Lung (tissue), 13 donors: ENCODE measurements around the gene LDHA. TPM values are rescaled to one million over a fixed set of nuclear protein-coding genes. Genes with fewer than 3 reads are reported as not detected.

ENCODE experiments used
- ATAC-seq: fragments of 200-7000 bp; cut with Tn5 transposase; one replicate; pipeline ENCODE4 v1.9.1; 2020; ENCODE audit warnings: moderate number of reproducible peaks; ENCODE audit not compliant: insufficient read depth, low FRiP score
- DNase-seq, 3 donors: peaks; one replicate each; pipeline ENCODE4 v3.0.0-alpha.2; 2013 to 2017
- H3K27ac ChIP-seq, 2 donors: one replicate each; pipeline ENCODE4 v1.5.1; 2013; ENCODE audit warnings: mild to moderate bottlenecking in 2 of 2, moderate library complexity in 2 of 2, control low read depth in 1 of 2, inconsistent platforms in 1 of 2, low read depth in 1 of 2, low read length in 1 of 2
- H3K27me3 ChIP-seq, 3 donors: one replicate each; pipeline ENCODE4 v1.5.1; 2013; ENCODE audit warnings: low read length in 2 of 3; ENCODE audit not compliant: control insufficient read depth in 3 of 3, insufficient read depth in 3 of 3
- H3K36me3 ChIP-seq, 4 donors: one replicate each; pipeline ENCODE4 v1.5.1; 2013; ENCODE audit warnings: low read length in 4 of 4, mild to moderate bottlenecking in 1 of 4, moderate library complexity in 1 of 4; ENCODE audit not compliant: control insufficient read depth in 4 of 4, insufficient read depth in 4 of 4
- H3K4me1 ChIP-seq, 5 donors: one replicate each; pipeline ENCODE4 v1.5.1; 2013; ENCODE audit warnings: low read length in 5 of 5, mild to moderate bottlenecking in 2 of 5, moderate library complexity in 1 of 5; ENCODE audit not compliant: control insufficient read depth in 5 of 5, insufficient read depth in 5 of 5
- H3K4me3 ChIP-seq: one replicate; pipeline ENCODE4 v1.5.1; 2013; ENCODE audit warnings: mild to moderate bottlenecking, control low read depth, moderate library complexity
- H3K9ac ChIP-seq, 2 donors: one replicate each; pipeline ENCODE4 v1.5.1; 2013; ENCODE audit warnings: low read length in 2 of 2, control low read depth in 1 of 2; ENCODE audit not compliant: insufficient read depth in 1 of 2
- H3K9me3 ChIP-seq, 4 donors: one replicate each; pipeline ENCODE4 v1.5.1; 2013; ENCODE audit warnings: low read length in 3 of 4, mild to moderate bottlenecking in 1 of 4, moderate library complexity in 1 of 4; ENCODE audit not compliant: control insufficient read depth in 4 of 4, insufficient read depth in 3 of 4
- CTCF ChIP-seq: IDR thresholded peaks from 2 replicates; pipeline ENCODE4 v1.5.1; 2012; ENCODE audit warnings: mild to moderate bottlenecking; ENCODE audit errors: control extremely low read depth, extremely low read depth
- WGBS, 2 donors: extraction: QIAGEN DNeasy Blood & Tissue Kit; methylation state at CpG; one replicate each; pipeline ENCODE4 v1.1.7; 2013; 5-methylcytosine and 5-hydroxymethylcytosine counted together
- polyA plus RNA-seq, 2 donors: library from polyadenylated mRNA; stranded (reverse); fragments of 200-250 nt; gene quantifications; one replicate each; pipeline ENCODE4 v1.2.1, GENCODE V29; 2013
- small RNA-seq: library from RNA; depleted of rRNA; stranded (forward); fragments of <200 nt; gene quantifications from one replicate; pipeline ENCODE3, GENCODE V24; 2014; ENCODE audit warnings: low replicate concordance
- total RNA-seq, 2 donors: library from RNA; depleted of rRNA in 1 of 2; stranded (reverse); fragments of >200 nt in 1 of 2; gene quantifications; one replicate each; pipeline ENCODE4 v1.2.1, GENCODE V29; 2014 to 2021
- donor health status: control.
- donor health status: control.
- donor health status: Bipolar disorder and iron deficiency.
- donor health status: healthy.
- donor health status: DM: yes; HTN: yes; CAD: no.

LDHA gene
- total and polyA plus RNA-seq, 4 donors = 238 to 596 (median 330) TPM

- Histone ChIP-seq H3K4me1 (no peaks in the 10 kb centered on the region), H3K27ac (no peak overlapping the region), H3K27me3 (peaks cover 0 to 4% (median 0%) of the 10 kb centered on the region in 3 donors), H3K4me3 (no peak overlapping the region), H3K9me3 (peaks cover 0 to 2% (median 0%) of the 10 kb centered on the region in 4 donors), H3K36me3 (no peaks in the 10 kb centered on the region), H3K9ac (no peak overlapping the region)
- no peak for DNase-seq
- WGBS, 2 donors = 68 to 78% methylated on average over 3 of the region's 3 CpGs
- no peak for TF ChIP-seq CTCF
- no peak for ATAC-seq
Measured at GRCh38 chr11:18457450-18457849, 63.1 kb downstream of the LDHA start.

Small RNA genes within 50 kb of the gene (small RNA-seq; reads per million reads assigned to genes)
- gene MIR3159 = 0.06 reads per million

Other genes with a start within 250 kb of the LDHA start
- not detected for gene MRGPRX4, start 221.7 kb upstream of the LDHA start, total RNA-seq
- gene MRGPRX4, start 221.7 kb upstream of the LDHA start, polyA plus RNA-seq = not detected
- 1 to 10 TPM in 1 of 2 donors, not detected in 1; 3.8 TPM for gene SAA4, start 157.8 kb upstream of the LDHA start, total RNA-seq
- gene SAA4, start 157.8 kb upstream of the LDHA start, polyA plus RNA-seq = 1 to 10 TPM in 1 of 2 donors, under 1 TPM in 1; 0.39 to 6.4 TPM
- gene SAA2, start 145.9 kb upstream of the LDHA start, total RNA-seq = 100 to 1,000 TPM in 1 of 2 donors, 10 to 100 TPM in 1; 56.7 to 105 TPM
- 1,000 to 10,000 TPM in 1 of 2 donors, 10 to 100 TPM in 1; 18.6 to 1,381 TPM for gene SAA2, start 145.9 kb upstream of the LDHA start, polyA plus RNA-seq
- gene SAA1, start 128.3 kb upstream of the LDHA start, total RNA-seq = 100 to 1,000 TPM in 1 of 2 donors, 10 to 100 TPM in 1; 44.4 to 260 TPM
- 1,000 to 10,000 TPM in 1 of 2 donors, 100 to 1,000 TPM in 1; 148 to 2,589 TPM for gene SAA1, start 128.3 kb upstream of the LDHA start, polyA plus RNA-seq
- 10 to 100 TPM; 23.9 to 36.2 TPM for gene HPS5, start 72.4 kb upstream of the LDHA start, total RNA-seq
- gene HPS5, start 72.4 kb upstream of the LDHA start, polyA plus RNA-seq = 10 to 100 TPM in 1 of 2 donors, 1 to 10 TPM in 1; 8.9 to 16.7 TPM
- gene GTF2H1, start 72.0 kb upstream of the LDHA start, total RNA-seq = 10 to 100 TPM; 39.3 to 87.9 TPM
- gene GTF2H1, start 72.0 kb upstream of the LDHA start, polyA plus RNA-seq = 10 to 100 TPM; 20.2 to 25.9 TPM
- gene LDHC, start 17.8 kb downstream of the LDHA start, total RNA-seq = not detected
- gene LDHC, start 17.8 kb downstream of the LDHA start, polyA plus RNA-seq = 1 to 10 TPM in 1 of 2 donors, under 1 TPM in 1; 0.06 to 1.1 TPM
- gene LDHAL6A, start 61.3 kb downstream of the LDHA start, total RNA-seq = not detected
- not detected for gene LDHAL6A, start 61.3 kb downstream of the LDHA start, polyA plus RNA-seq
- 10 to 100 TPM; 53.2 to 57.6 TPM for gene TSG101, start 132.4 kb downstream of the LDHA start, total RNA-seq
- 10 to 100 TPM; 37.8 to 64.4 TPM for gene TSG101, start 132.4 kb downstream of the LDHA start, polyA plus RNA-seq
- gene UEVLD, start 194.2 kb downstream of the LDHA start, total RNA-seq = 10 to 100 TPM; 20.7 to 29.6 TPM
- gene UEVLD, start 194.2 kb downstream of the LDHA start, polyA plus RNA-seq = 10 to 100 TPM in 1 of 2 donors, 1 to 10 TPM in 1; 6.4 to 10.9 TPM
- gene MISFA, start 205.2 kb downstream of the LDHA start, total RNA-seq = 1 to 10 TPM; 2.8 to 3.5 TPM
- 1 to 10 TPM in 1 of 2 donors, under 1 TPM in 1; 0.95 to 2.5 TPM for gene MISFA, start 205.2 kb downstream of the LDHA start, polyA plus RNA-seq
- 10 to 100 TPM; 17.8 to 21.0 TPM for gene SPTY2D1, start 239.8 kb downstream of the LDHA start, total RNA-seq
- gene SPTY2D1, start 239.8 kb downstream of the LDHA start, polyA plus RNA-seq = 10 to 100 TPM in 1 of 2 donors, 1 to 10 TPM in 1; 3.9 to 10.7 TPM